Activated CD8-positive, alpha-beta memory T cell treated with anti-CD3 and anti-CD28 coated beads, Interleukin-2, amount 50 U/mL, for 1 hour (primary cell): ENCODE data around the gene MYL7.

Source experiments
- DNase-seq: peaks from one replicate; pipeline ENCODE4 v3.0.0-alpha.2; 2020; ENCODE audit errors: extremely low read depth

Gene MYL7

GRCh38 chr7:44150466-44150832, 9.3 kb upstream of the MYL7 start:
- no peak for DNase-seq

- DNase-seq: no peak
These were observed 8.7 kb upstream of the MYL7 start for GRCh38 chr7:44149571-44150465.

DNA sequence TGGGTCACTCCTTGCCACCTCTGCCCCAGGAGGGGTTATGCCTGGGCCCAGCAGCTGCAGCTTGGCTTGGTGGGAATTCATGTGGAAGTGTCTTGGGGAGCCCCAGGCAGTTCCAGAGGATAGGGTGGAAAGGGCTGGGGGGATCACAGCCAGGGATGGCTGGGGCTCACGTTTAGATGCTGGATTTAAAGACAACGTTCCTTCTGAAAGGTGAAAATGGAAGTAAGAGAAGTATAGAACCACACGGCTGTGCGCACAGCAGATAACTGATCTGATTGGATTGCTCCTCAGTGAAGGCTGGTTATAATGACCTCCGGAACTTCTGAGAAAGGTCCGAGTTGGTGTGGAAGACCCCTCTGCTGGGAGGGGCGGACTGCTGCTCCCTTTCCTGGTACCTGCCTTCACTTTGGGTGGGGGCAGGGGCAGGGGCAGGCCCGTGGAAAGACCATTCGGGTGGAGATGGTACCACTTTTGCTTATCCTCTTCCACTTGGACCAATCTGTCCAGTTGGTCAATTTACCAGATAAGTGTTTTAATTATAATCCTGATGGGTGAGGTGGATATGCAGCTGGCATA, 7.9 kb upstream of the MYL7 start:
- no peak for DNase-seq

DNA sequence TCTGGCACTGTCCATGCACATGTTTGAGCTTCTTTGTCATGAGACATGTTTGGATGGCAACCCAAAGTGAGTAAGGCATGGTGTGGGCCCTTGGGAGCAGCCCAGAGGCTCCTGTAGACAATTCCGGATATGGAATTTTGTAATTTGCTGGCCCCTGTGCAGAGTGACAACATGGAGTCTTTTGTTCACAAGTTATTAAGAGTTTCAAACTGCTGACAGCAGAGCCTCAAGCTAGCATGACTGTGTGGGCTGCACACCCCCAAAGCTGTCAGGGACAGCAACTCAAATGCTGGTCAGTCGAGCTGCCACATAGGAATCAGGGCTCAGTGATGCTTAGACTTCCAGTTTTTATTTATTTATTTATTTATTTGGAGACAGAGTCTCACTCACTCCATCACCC, 7.0 kb upstream of the MYL7 start:
- DNase-seq: no peak

GRCh38 chr7:44147026-44147991, 6.2 kb upstream of the MYL7 start:
- no peak for DNase-seq

GRCh38 chr7:44145969-44146911, 5.1 kb upstream of the MYL7 start:
- peak; percentile 24 for DNase-seq

- peak; percentile 26 for DNase-seq
These were observed 4.4 kb upstream of the MYL7 start for GRCh38 chr7:44145479-44145968.

GRCh38 chr7:44144968-44145478, 3.9 kb upstream of the MYL7 start:
- no peak for DNase-seq

GRCh38 chr7:44144426-44144967, 3.4 kb upstream of the MYL7 start:
- no peak for DNase-seq

- DNase-seq: no peak
These were observed 2.6 kb upstream of the MYL7 start for GRCh38 chr7:44143646-44144250.

DNA sequence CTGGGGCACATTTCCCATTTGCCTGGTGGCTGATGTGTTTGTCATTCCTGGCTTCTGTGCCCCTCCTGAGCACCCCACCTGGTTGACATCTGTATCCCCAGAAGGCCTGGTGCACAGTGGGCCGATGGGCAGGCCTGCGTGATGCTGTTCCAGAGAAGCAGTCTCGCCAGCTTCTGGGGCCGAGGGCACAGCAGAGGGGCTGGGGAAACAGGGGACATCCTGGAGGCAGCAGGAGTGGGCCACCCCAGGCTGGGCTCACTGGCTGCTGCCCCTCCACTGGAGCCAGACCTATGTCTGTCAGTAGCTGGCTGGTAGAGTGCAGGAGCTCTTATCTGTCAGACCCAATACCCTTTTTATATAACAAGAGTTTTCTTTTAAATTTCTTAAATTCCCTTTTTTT, 896 bp upstream of the MYL7 start:
- DNase-seq: no peak

GRCh38 chr7:44140341-44140740, 791 bp downstream of the MYL7 start:
- DNase-seq: no peak

GRCh38 chr7:44139311-44140010, 1.7 kb downstream of the MYL7 start:
- DNase-seq: no peak

GRCh38 chr7:44138698-44139097, 2.4 kb downstream of the MYL7 start:
- no peak for DNase-seq

- no peak for DNase-seq
These were observed 4.4 kb downstream of the MYL7 start for GRCh38 chr7:44136731-44137130.

- no peak for DNase-seq
These were observed 6.0 kb downstream of the MYL7 start for GRCh38 chr7:44134943-44135628.

GRCh38 chr7:44133295-44133694, 7.8 kb downstream of the MYL7 start:
- no peak for DNase-seq

DNA sequence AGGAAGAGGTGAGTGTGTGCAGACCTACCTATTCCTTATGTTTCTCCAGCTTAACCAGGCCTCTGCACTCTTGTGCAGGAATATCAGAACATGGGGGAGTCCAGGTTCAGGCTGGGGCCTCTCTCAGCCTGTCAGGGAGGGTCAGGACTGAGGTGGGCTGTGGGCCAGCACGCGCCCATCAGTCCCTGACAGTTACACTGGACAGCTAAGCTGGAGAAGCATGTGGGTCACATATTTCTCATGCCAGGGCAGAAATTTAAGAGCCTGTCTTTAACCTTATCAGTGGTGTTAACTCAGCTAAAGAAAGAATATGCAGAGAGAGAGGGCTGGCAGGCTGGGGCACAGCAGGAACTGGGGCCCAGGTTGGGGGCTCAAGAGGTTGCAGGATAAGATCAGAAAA, 9.1 kb downstream of the MYL7 start:
- DNase-seq: no peak
